GM12878 (cell line): ENCODE results near the gene CNOT8. TPM values are rescaled to one million over a fixed set of nuclear protein-coding genes. Genes with fewer than 3 reads are reported as not detected.

ENCODE experiments used
- ATAC-seq: fragments of 200-7000 bp; cut with Tn5 transposase; 3 replicates; pipeline ENCODE4 v1.9.1; 2020; ENCODE audit warnings: mild to moderate bottlenecking, moderate library complexity
- BruUV-seq: library from RNA; stranded (reverse); fragments of 400-500 nt; replicated peaks from 2 replicates; lab custom pipeline; 2021; lab: Mats Ljungman, UMichigan
- CTCF ChIA-PET: fragments of 300-600 bp; sonication (Branson Sonifier 250); formaldehyde crosslinking; extraction: SDS; loops from one replicate; lab custom pipeline; 2021; ENCODE audit warnings: inconsistent platforms; lab: Yijun Ruan, JAX
- POLR2A ChIA-PET: fragments of 350-600 bp; formaldehyde crosslinking; extraction: SDS; loops from one replicate; lab custom pipeline; 2021; ENCODE audit warnings: inconsistent platforms; lab: Charles Lee
- RAD21 ChIA-PET: fragments of 300-600 bp; sonication (Branson Sonifier 250); formaldehyde crosslinking; loops from one replicate; lab custom pipeline; 2023; ENCODE audit warnings: antibody characterized with exemption; ENCODE audit not compliant: unreplicated experiment; lab: Charles Lee
- SMC1A ChIA-PET: fragments of 300-600 bp; sonication (Branson Sonifier 250); formaldehyde crosslinking; loops from one replicate; lab custom pipeline; 2023; ENCODE audit not compliant: unreplicated experiment, uncharacterized antibody; lab: Charles Lee
- DNase-seq: peaks from one replicate; pipeline ENCODE4 v3.0.0-alpha.2; 2011; ENCODE audit warnings: low read depth, low spot score
- FAIRE-seq: peaks from 3 replicates; lab custom pipeline; 2011; peaks lifted over from hg19 to GRCh38; lab: Jason Lieb, UNC
- H2AFZ ChIP-seq: 2 replicates; pipeline ENCODE4 v1.6.0; 2011; ENCODE audit warnings: low read depth, low read length, control low read depth; ENCODE audit not compliant: control insufficient read depth
- H3K27ac ChIP-seq: 2 replicates; pipeline ENCODE4 v1.5.1; 2011; ENCODE audit warnings: control low read depth; ENCODE audit not compliant: control insufficient read depth, insufficient read depth
- H3K27me3 ChIP-seq, 2 experiments: replicated peaks in 1 of 2; 2 replicates each; pipeline versions ENCODE4 v1.6.0 to v1.6.1; 2011; ENCODE audit warnings: low read length in 1 of 2; ENCODE audit not compliant: control insufficient read depth in 2 of 2, insufficient read depth in 2 of 2
- H3K36me3 ChIP-seq, 2 experiments: 2 replicates each; pipeline ENCODE4 v1.5.1; 2011; ENCODE audit warnings: low read length in 1 of 2; ENCODE audit not compliant: control insufficient read depth in 2 of 2, insufficient read depth in 2 of 2
- H3K4me1 ChIP-seq: 2 replicates; pipeline ENCODE4 v1.6.1; 2011; ENCODE audit warnings: mild to moderate bottlenecking, low read length, moderate library complexity, mixed read lengths; ENCODE audit not compliant: control insufficient read depth, insufficient read depth
- H3K4me2 ChIP-seq: 2 replicates; pipeline ENCODE4 v1.6.0; 2011; ENCODE audit warnings: control low read depth; ENCODE audit not compliant: control insufficient read depth, insufficient read depth
- H3K4me3 ChIP-seq: fragments of 200-600 bp; sonication (generic); 2 replicates; pipeline ENCODE4 v1.5.1; 2016
- H3K79me2 ChIP-seq: 2 replicates; pipeline ENCODE4 v1.6.0; 2011; ENCODE audit warnings: low read length; ENCODE audit not compliant: control insufficient read depth, insufficient read depth
- H3K9ac ChIP-seq: 2 replicates; pipeline ENCODE4 v1.8.0; 2011; ENCODE audit warnings: low read length, control low read depth, mixed read lengths; ENCODE audit not compliant: control insufficient read depth, insufficient read depth
- H3K9me3 ChIP-seq: replicated peaks from 3 replicates; pipeline ENCODE4 v1.5.1; 2011; ENCODE audit warnings: mild to moderate bottlenecking, low read length; ENCODE audit not compliant: control insufficient read depth, insufficient read depth
- H4K20me1 ChIP-seq: 2 replicates; pipeline ENCODE4 v1.6.0; 2011; ENCODE audit not compliant: control insufficient read depth, insufficient read depth
- MEF2A ChIP-seq: IDR thresholded peaks from 2 replicates; pipeline ENCODE4 v1.6.1; 2011; ENCODE audit warnings: low read depth, mild to moderate bottlenecking, low read length, moderate library complexity; ENCODE audit not compliant: insufficient read depth
- MTA3 ChIP-seq: IDR thresholded peaks from 2 replicates; pipeline ENCODE4 v1.6.1; 2012; ENCODE audit warnings: low read length, inconsistent platforms, borderline replicate concordance
- MYB ChIP-seq: fragments of 150-350 bp; IDR thresholded peaks from 2 replicates; pipeline ENCODE4 v1.6.1; 2014; ENCODE audit warnings: mild to moderate bottlenecking, low read depth, low read length, borderline replicate concordance
- NRF1 ChIP-seq: conservative IDR thresholded peaks from 2 replicates; pipeline ENCODE4 v1.6.1; 2011; ENCODE audit warnings: mild to moderate bottlenecking, low read depth, low read length, improper control_type of control experiment
- PBX3 ChIP-seq: IDR thresholded peaks from 2 replicates; pipeline ENCODE4 v1.6.1; 2011; ENCODE audit warnings: mild to moderate bottlenecking, low read depth, low read length, moderate library complexity; ENCODE audit not compliant: insufficient replicate concordance
- POU2F2 ChIP-seq: IDR thresholded peaks from 3 replicates; pipeline ENCODE4 v1.6.1; 2011; ENCODE audit warnings: low read depth, mild to moderate bottlenecking, low read length, borderline replicate concordance
- SREBF2 ChIP-seq: IDR thresholded peaks from 2 replicates; pipeline ENCODE4 v1.6.1; 2012; ENCODE audit warnings: mild to moderate bottlenecking, low read length
- WRNIP1 ChIP-seq: IDR thresholded peaks from 2 replicates; pipeline ENCODE4 v1.6.1; 2011; ENCODE audit warnings: low read depth, low read length, improper control_type of control experiment, borderline replicate concordance
- ZBTB11 ChIP-seq: fragments of 450-650 bp; formaldehyde crosslinking; IDR thresholded peaks from 2 replicates; pipeline ENCODE4 v1.5.0; 2022; ENCODE audit warnings: mild to moderate bottlenecking, missing genetic modification characterization
- ZBTB33 ChIP-seq: fragments of 450-650 bp; IDR thresholded peaks from 2 replicates; pipeline ENCODE4 v1.6.1; 2017; ENCODE audit warnings: mild to moderate bottlenecking
- WGBS: methylation state at CpG from one replicate; pipeline ENCODE4 v1.1.6; 2016; ENCODE audit warnings: low lambda C conversion rate; ENCODE audit not compliant: insufficient replicate concordance, insufficient coverage; ENCODE audit errors: missing lambda C conversion rate; 5-methylcytosine and 5-hydroxymethylcytosine counted together
- in situ Hi-C: fragments of 300-500 bp; cut with MboI; formaldehyde crosslinking; loops from 9 replicates; pipeline ENCODE4 v1.14.3; 2018; ENCODE audit warnings: mixed read lengths
- intact Hi-C: fragments of 100-400 bp; cut with micrococcal nuclease; formaldehyde crosslinking; loops from one replicate; pipeline ENCODE4 v1.14.2; 2022; ENCODE audit not compliant: unreplicated experiment
- polyA plus RNA-seq, 11 experiments: library from polyadenylated mRNA; depleted of rRNA in 4 of 11; unstranded in 6 of 11; stranded (reverse) in 5 of 11; fragments of >200 nt; fragmentation: Nextera tagmentation in 4 of 11; fragmentation: Illumina TruSeq in 1 of 11; extraction: Ambion mirVana in 4 of 11; extraction: Trizol in 1 of 11; gene quantifications; 1 replicate in 1 of 11; 2 replicates in 10 of 11; pipeline versions ENCODE4 v1.2.1 to v1.2.3, GENCODE V29; 2011 to 2016; ENCODE audit warnings: inconsistent platforms in 2 of 11, missing spikeins in 2 of 11, low read depth in 1 of 11
- total RNA-seq, 4 experiments: library from RNA; depleted of rRNA in 3 of 4; stranded (reverse); fragments of >200 nt in 3 of 4; fragmentation: Illumina TruSeq in 1 of 4; extraction: Trizol in 1 of 4; gene quantifications; 2 replicates each; pipeline versions ENCODE4 v1.2.1 to v1.2.3, GENCODE V29; 2013 to 2021

Gene CNOT8
- total and polyA plus RNA-seq, 10 of the 15 experiments (the other 5 are each of a cell fraction or from before 2014, with no cell fraction given): 13.2 to 57.1 (median 39.0) TPM

GRCh38 chr5:154837009-154837901, 21.2 kb upstream of the CNOT8 start:
- ATAC-seq (no peak), DNase-seq (no peak), FAIRE-seq (no peak)
- WGBS: 96% methylated on average over 6 of the region's 6 CpGs
- H2AFZ ChIP-seq: no peak overlapping the region
- H3K9me3 ChIP-seq: no peaks in the 10 kb centered on the region
- no peak for TF ChIP-seq MEF2A
- TF ChIP-seq WRNIP1: no peak
- TF ChIP-seq ZBTB33: no peak
- no peak for TF ChIP-seq ZBTB11 (CRISPR knock-in tag)
- TF ChIP-seq POU2F2: no peak
- no peak for TF ChIP-seq SREBF2
- TF ChIP-seq NRF1: no peak
- no peak for TF ChIP-seq MYB
- TF ChIP-seq MTA3: no peak
- no peak for TF ChIP-seq PBX3
- H3K9ac ChIP-seq: no peak overlapping the region
- H3K36me3 ChIP-seq: no peaks in the 10 kb centered on the region; a peak in 1 of 4 replicates
- CTCF ChIA-PET: no interaction called here
- intact Hi-C loops: no loop called here
- no peaks in the 10 kb centered on the region for H4K20me1 ChIP-seq
- H3K4me3 ChIP-seq: no peak overlapping the region
- RAD21 ChIA-PET: no interaction called here
- SMC1A ChIA-PET: interaction anchor here (0.5 to 1.1 kb wide), 2 partner anchors 13 to 188 kb away, joined by 4 to 5 read pairs; no protein-coding TSS in a partner anchor
- POLR2A ChIA-PET: interaction anchor here (0.6 kb wide), 1 partner anchor 112 kb away, joined by 3 read pairs; no protein-coding TSS in a partner anchor
- H3K27me3 ChIP-seq: no peaks in the 10 kb centered on the region
- in situ Hi-C loops: no loop called here
- no peak overlapping the region for H3K27ac ChIP-seq
- no peaks in the 10 kb centered on the region for H3K79me2 ChIP-seq
- no peak overlapping the region for H3K4me2 ChIP-seq
- no peaks in the 10 kb centered on the region for H3K4me1 ChIP-seq
- no TSS peak for BruUV-seq
